Measurements from ENCODE around the gene POLR3GL. TPM values are rescaled to one million over a fixed set of nuclear protein-coding genes. Genes with fewer than 3 reads are reported as not detected.

The POLR3GL gene
- total and polyA plus RNA-seq, 10 of the 15 experiments (the other 5 are each of a cell fraction or from before 2014, with no cell fraction given) = 12.8 to 47.0 (median 26.6) TPM

DNA sequence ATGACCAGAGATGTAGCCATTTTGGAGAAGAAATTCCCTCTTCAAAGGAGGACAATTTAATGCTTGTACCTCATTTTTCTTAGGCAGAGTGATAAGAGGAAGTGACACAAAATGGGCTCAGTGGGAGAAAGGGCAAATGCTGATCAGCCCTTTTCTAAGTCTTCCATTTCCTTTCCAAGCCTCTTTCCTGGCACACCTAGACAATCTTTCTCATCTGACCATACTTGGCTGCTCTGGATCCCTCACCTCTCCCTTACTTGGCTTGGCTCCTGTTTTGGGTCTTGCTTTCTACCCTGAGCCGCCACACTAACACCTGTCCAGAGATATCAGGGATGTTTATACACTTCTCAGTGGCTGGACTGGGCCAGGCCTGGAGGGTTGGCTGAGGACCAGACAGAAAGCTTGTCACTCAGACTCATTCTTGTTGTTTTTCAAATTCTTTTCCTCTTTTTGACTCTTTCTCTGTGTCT is 18.8 kb downstream of the POLR3GL start:
- WGBS (ENCODE audit: insufficient coverage, insufficient replicate concordance, low lambda C conversion rate, missing lambda C conversion rate) = 100% methylated on average over 1 of the region's 1 CpG
- ATAC-seq = no peak
- no peak for FAIRE-seq
- ChIA-PET CTCF (interaction anchor here (9.4 kb wide), 1 partner anchor 9 kb away, joined by 196 read pairs; the partner anchor contains the start of gene TXNIP), SMC1A (ENCODE audit: uncharacterized antibody, unreplicated experiment) (interaction anchor here (10.9 kb wide), 1 partner anchor 10 kb away, joined by 244 read pairs; the partner anchor contains the start of gene TXNIP), POLR2A (interaction anchor here (0.6 to 3.9 kb wide), 5 partner anchors 8 to 54 kb away, joined by 3 to 21 read pairs (median 3); partner anchors contain the start of gene TXNIP), RAD21 (ENCODE audit: unreplicated experiment) (interaction anchor here (2.3 kb wide), 1 partner anchor 11 kb away, joined by 6 read pairs; no protein-coding TSS in a partner anchor)
- Histone ChIP-seq H3K4me1 (ENCODE audit: control insufficient read depth, insufficient read depth, low read length) (peaks cover 47% of the 10 kb centered on the region), H2AFZ (ENCODE audit: control insufficient read depth, low read depth, low read length) (peak overlapping the region; percentile 54), H3K9me3 (replicated peaks; ENCODE audit: control insufficient read depth, insufficient read depth, low read length) (no peaks in the 10 kb centered on the region), H3K36me3 (ENCODE audit: control insufficient read depth in 2 of 2, insufficient read depth in 2 of 2, low read length in 1 of 2) (no peaks in the 10 kb centered on the region), H4K20me1 (ENCODE audit: control insufficient read depth, insufficient read depth) (no peaks in the 10 kb centered on the region), H3K27me3 (replicated peaks in 1 of 2; ENCODE audit: control insufficient read depth in 2 of 2, insufficient read depth in 2 of 2, low read length in 1 of 2) (no peaks in the 10 kb centered on the region), H3K4me3 (no peak overlapping the region), H3K27ac (ENCODE audit: control insufficient read depth, insufficient read depth) (peak overlapping the region; percentile 21), H3K79me2 (ENCODE audit: control insufficient read depth, insufficient read depth, low read length) (no peaks in the 10 kb centered on the region), H3K9ac (ENCODE audit: control insufficient read depth, insufficient read depth, low read length) (no peak overlapping the region), H3K4me2 (ENCODE audit: control insufficient read depth, insufficient read depth) (peak overlapping the region; percentile 30; the same call in 1 of the 2 replicates)
- intact Hi-C loops (cut with micrococcal nuclease; ENCODE audit: unreplicated experiment) (no loop called here), in situ Hi-C loops (cut with MboI) (no loop called here)
- BruUV-seq (replicated peaks) = no TSS peak
- DNase-seq (ENCODE audit: low read depth, low spot score) = no peak
- TF ChIP-seq GATAD2B (conservative IDR thresholded peaks at IDR 0.05; ENCODE audit: low read depth) (no peak), SPI1 (IDR thresholded peaks at IDR 0.05; ENCODE audit: borderline replicate concordance, insufficient read depth, low read depth, low read length) (peak; percentile 89), POLR2AphosphoS2 (IDR thresholded peaks at IDR 0.05; ENCODE audit: low read depth, low read length) (no peak), SREBF2 (IDR thresholded peaks at IDR 0.05; ENCODE audit: low read length) (no peak), IKZF1 (conservative IDR thresholded peaks at IDR 0.05) (peak; percentile 44; the same call in 1 of the 2 replicates), YY1 (IDR thresholded peaks at IDR 0.05; ENCODE audit: low read depth, low read length) (no peak), RCOR1 (conservative IDR thresholded peaks at IDR 0.05; ENCODE audit: low read depth, low read length) (no peak), ZNF384 (IDR thresholded peaks at IDR 0.05; ENCODE audit: borderline replicate concordance, low read depth, low read length) (no peak), WRNIP1 (IDR thresholded peaks at IDR 0.05; ENCODE audit: borderline replicate concordance, low read depth, low read length) (no peak), POU2F2 (IDR thresholded peaks at IDR 0.05; ENCODE audit: borderline replicate concordance, low read depth, low read length) (no peak), EED (IDR thresholded peaks at IDR 0.05; ENCODE audit: low read depth) (peak; percentile 59), TCF3 (IDR thresholded peaks at IDR 0.05; ENCODE audit: borderline replicate concordance, insufficient read depth, low read depth, low read length) (no peak), NFYA (IDR thresholded peaks at IDR 0.05; ENCODE audit: borderline replicate concordance, low read depth, low read length) (no peak)
- TF ChIP-seq, protein P1, sequence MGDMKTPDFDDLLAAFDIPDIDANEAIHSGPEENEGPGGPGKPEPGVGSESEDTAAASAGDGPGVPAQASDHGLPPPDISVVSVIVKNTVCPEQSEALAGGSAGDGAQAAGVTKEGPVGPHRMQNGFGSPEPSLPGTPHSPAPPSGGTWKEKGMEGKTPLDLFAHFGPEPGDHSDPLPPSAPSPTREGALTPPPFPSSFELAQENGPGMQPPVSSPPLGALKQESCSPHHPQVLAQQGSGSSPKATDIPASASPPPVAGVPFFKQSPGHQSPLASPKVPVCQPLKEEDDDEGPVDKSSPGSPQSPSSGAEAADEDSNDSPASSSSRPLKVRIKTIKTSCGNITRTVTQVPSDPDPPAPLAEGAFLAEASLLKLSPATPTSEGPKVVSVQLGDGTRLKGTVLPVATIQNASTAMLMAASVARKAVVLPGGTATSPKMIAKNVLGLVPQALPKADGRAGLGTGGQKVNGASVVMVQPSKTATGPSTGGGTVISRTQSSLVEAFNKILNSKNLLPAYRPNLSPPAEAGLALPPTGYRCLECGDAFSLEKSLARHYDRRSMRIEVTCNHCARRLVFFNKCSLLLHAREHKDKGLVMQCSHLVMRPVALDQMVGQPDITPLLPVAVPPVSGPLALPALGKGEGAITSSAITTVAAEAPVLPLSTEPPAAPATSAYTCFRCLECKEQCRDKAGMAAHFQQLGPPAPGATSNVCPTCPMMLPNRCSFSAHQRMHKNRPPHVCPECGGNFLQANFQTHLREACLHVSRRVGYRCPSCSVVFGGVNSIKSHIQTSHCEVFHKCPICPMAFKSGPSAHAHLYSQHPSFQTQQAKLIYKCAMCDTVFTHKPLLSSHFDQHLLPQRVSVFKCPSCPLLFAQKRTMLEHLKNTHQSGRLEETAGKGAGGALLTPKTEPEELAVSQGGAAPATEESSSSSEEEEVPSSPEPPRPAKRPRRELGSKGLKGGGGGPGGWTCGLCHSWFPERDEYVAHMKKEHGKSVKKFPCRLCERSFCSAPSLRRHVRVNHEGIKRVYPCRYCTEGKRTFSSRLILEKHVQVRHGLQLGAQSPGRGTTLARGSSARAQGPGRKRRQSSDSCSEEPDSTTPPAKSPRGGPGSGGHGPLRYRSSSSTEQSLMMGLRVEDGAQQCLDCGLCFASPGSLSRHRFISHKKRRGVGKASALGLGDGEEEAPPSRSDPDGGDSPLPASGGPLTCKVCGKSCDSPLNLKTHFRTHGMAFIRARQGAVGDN (IDR thresholded peaks at IDR 0.05) = 0 out of 2 replicates have a peak, but pooled peaks have one; percentile 24
- TF ChIP-seq, protein P2, sequence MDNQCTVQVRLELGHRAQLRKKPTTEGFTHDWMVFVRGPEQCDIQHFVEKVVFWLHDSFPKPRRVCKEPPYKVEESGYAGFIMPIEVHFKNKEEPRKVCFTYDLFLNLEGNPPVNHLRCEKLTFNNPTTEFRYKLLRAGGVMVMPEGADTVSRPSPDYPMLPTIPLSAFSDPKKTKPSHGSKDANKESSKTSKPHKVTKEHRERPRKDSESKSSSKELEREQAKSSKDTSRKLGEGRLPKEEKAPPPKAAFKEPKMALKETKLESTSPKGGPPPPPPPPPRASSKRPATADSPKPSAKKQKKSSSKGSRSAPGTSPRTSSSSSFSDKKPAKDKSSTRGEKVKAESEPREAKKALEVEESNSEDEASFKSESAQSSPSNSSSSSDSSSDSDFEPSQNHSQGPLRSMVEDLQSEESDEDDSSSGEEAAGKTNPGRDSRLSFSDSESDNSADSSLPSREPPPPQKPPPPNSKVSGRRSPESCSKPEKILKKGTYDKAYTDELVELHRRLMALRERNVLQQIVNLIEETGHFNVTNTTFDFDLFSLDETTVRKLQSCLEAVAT (IDR thresholded peaks at IDR 0.05) = no peak
- TF ChIP-seq, protein P3, sequence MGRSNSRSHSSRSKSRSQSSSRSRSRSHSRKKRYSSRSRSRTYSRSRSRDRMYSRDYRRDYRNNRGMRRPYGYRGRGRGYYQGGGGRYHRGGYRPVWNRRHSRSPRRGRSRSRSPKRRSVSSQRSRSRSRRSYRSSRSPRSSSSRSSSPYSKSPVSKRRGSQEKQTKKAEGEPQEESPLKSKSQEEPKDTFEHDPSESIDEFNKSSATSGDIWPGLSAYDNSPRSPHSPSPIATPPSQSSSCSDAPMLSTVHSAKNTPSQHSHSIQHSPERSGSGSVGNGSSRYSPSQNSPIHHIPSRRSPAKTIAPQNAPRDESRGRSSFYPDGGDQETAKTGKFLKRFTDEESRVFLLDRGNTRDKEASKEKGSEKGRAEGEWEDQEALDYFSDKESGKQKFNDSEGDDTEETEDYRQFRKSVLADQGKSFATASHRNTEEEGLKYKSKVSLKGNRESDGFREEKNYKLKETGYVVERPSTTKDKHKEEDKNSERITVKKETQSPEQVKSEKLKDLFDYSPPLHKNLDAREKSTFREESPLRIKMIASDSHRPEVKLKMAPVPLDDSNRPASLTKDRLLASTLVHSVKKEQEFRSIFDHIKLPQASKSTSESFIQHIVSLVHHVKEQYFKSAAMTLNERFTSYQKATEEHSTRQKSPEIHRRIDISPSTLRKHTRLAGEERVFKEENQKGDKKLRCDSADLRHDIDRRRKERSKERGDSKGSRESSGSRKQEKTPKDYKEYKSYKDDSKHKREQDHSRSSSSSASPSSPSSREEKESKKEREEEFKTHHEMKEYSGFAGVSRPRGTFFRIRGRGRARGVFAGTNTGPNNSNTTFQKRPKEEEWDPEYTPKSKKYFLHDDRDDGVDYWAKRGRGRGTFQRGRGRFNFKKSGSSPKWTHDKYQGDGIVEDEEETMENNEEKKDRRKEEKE (IDR thresholded peaks at IDR 0.05) = no peak

Measured in GM12878 (cell line).